Esophagus squamous epithelium (tissue), 4 donors: ENCODE results near the gene DOHH.
A peak's percentile ranks its signal among the peaks of the same experiment; 100 is the strongest.

Source experiments
- CTCF ChIP-seq, 6 experiments: fragments of 450-650 bp in 4 of 6; fragments of 200-600 bp in 2 of 6; sonication (generic) in 2 of 6; IDR thresholded peaks; one replicate each; pipeline ENCODE4 v1.5.1; 2016 to 2019; ENCODE audit warnings: antibody characterized with exemption in 6 of 6, mild to moderate bottlenecking in 4 of 6, moderate library complexity in 4 of 6
- POLR2A ChIP-seq, 4 donors: fragments of 450-650 bp; IDR thresholded peaks; one replicate each; pipeline ENCODE4 v1.6.1; 2017; ENCODE audit warnings: antibody characterized with exemption in 4 of 4, mild to moderate bottlenecking in 4 of 4, moderate library complexity in 3 of 4

GRCh38 chr19:3547301-3547731 is 46.8 kb upstream of the DOHH start:
- TF ChIP-seq CTCF (IDR thresholded peaks at IDR 0.05) (peak; percentile 9 to 57 (median 28)), POLR2A (IDR thresholded peaks at IDR 0.05) (no peak)
